ENCODE results near the gene LAMA4.

LAMA4 gene

DNA sequence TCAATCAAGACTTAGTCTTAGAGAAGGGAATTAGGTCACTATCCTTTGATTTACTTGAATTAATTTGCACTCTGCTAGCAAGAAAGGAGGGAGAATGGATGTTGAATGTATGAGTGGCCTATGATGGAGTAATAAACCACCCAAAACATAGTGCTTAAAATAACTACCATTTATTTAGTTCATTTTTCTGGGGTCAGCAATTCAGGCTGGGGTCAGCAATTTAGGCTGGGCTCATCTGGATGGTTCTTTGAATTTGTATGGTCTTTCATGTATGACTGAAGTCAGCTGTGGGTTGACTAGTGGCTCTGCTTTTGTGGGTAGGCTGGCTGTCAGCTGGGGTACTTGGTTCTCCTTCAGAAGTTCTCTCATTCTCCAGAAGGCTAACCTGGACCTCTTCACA is 21.0 kb upstream of the LAMA4 start:
- DNase-seq: no peak

- no peak for DNase-seq
Observed at GRCh38 chr6:112274774-112275173, 20.4 kb upstream of the LAMA4 start.

DNA sequence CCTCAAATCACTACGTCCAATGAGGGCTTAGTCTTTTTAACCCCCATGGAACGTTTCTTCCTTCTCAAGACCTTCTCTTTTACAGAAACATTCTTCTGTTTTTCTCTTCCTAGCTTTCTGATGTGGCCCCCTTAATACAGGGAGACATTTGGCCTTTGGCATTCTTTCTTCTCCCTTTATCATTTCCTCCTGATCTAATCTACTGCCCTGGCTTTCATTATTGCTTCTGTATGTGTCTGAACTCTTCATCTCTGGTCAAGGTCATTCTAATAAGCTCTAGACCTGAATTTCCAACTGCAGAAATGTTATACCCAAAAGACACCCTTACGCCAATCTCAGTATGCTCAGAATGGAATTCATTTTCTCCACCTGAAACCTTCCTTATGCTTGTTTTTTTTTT is 18.4 kb upstream of the LAMA4 start:
- no peak for DNase-seq

- no peak for DNase-seq
Observed at GRCh38 chr6:112270756-112271155, 16.4 kb upstream of the LAMA4 start.

DNA sequence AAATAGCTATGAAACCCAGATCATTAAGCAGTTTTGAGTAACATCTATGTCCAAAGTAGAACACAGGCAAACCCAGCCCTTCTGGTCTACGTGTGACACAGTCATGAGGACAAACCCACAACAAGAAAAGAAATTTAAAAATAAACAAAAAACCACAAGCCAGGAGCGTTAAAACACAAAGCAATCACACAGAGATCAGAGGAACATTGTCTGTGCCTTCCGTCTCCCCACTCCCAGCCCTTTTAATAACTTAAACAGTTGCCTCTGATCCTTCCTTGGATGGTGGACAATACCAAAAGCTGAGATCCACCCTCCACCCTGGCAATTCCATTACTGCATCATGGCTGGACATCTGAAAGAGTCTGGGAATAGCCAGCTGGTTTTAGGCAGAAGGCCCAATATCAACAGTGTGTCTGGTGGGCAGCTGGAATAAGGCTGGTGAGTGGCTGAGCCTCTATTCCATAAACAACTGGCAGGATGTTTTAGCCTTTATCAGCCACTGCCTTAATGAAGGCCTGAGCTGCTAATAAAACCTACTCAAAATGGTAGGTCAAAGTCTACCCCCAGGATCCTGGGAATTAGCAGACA is 15.7 kb upstream of the LAMA4 start:
- no peak for DNase-seq

GRCh38 chr6:112269114-112269513 is 14.7 kb upstream of the LAMA4 start:
- DNase-seq: no peak

- DNase-seq: no peak
Observed at GRCh38 chr6:112268654-112269053, 14.3 kb upstream of the LAMA4 start.

- DNase-seq: no peak
Observed at GRCh38 chr6:112268019-112268418, 13.7 kb upstream of the LAMA4 start.

DNA sequence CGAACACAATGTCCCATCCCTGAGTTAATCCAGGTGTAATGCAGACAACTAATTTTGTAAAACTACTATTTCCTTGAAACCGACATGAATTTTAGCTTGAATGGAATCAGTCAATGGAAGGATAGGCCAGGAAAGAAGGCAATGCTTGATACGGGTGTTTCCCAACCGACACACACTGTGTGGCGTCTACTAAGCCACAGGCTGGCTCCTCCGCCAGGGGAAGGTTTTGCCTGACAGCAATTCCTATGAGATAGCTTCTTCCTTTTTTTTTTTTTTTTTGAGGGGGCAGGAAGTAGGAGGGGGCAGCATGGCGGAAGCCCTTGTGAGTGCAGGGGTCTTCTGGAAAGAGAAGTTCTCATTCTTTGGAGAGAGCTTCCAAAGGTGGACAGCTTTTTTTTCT is 12.0 kb upstream of the LAMA4 start:
- DNase-seq: no peak

DNA sequence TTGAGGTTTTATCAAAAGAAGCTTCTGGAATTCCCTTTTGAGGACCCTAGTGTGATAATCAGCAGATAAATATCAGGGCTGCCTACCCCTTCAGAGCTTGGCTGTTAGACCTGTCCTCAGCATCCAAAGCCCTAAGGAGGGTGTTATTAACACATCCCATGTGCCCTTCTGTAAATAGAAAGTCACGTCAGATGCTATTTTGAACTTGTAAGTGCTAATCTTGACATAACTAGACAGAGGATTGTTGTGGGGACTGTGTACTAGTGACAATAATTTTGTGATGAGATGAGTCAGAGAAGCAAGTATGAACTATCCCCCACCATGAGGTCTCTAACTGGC is 4.9 kb upstream of the LAMA4 start:
- DNase-seq: no peak

DNA sequence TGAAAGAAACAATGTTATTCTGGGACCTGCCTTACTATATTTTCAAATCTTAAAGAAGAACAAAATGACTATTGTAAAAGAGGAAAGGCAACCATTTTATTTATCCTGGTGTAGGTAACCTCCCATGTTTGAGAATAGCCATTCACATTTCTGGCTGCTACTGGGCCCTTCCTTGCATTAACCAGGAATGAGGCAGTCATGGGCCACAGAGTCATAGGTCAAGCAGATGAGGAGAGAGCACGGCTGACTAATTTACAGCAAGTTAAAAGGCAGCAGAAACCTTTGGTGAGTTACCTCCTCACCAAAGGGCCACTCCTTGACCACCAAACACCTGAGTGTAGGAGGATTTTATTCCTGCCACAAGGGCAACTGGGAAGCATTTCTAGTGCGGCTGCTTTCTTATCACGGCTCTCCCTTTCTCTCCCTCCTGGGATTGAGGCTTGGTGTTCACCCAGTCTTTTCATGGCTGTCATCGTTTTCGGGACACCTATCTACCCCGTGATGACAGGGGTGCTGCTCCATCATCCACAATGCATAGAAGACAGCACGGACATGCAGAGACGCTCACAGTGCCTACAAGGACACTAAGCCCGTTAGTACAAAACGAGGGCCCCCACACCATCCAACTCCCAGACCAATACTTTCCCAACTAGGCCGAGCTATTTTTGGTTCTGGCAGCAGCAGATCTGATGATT is 4.4 kb upstream of the LAMA4 start:
- no peak for DNase-seq

GRCh38 chr6:112257178-112257855 is 3.0 kb upstream of the LAMA4 start:
- no peak for DNase-seq

GRCh38 chr6:112254921-112255320 is 554 bp upstream of the LAMA4 start:
- DNase-seq: no peak

- no peak for DNase-seq
Observed at GRCh38 chr6:112253498-112253840, 898 bp downstream of the LAMA4 start.

GRCh38 chr6:112252571-112253497 is 1.5 kb downstream of the LAMA4 start:
- no peak for DNase-seq

- no peak for DNase-seq
Observed at GRCh38 chr6:112251171-112251875, 3.0 kb downstream of the LAMA4 start.

DNA sequence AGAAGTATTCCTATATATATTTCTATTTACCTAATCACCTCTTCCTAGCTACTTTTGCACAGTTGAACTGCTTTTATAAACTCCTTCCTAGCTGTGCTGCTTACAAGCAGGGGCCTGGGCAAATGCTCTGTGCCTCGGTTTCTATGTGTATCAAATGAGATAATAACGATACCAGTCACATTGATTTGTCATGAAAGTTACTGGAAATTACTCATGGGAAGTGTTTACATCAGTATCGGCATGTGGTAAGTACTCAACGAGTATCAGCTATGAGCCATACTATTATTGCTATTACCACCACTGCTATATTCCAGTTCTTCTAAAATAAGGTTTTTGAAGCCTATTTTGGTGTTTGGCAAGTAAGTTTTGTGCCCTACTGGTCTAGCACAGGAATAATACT is 4.9 kb downstream of the LAMA4 start:
- DNase-seq: no peak

DNA sequence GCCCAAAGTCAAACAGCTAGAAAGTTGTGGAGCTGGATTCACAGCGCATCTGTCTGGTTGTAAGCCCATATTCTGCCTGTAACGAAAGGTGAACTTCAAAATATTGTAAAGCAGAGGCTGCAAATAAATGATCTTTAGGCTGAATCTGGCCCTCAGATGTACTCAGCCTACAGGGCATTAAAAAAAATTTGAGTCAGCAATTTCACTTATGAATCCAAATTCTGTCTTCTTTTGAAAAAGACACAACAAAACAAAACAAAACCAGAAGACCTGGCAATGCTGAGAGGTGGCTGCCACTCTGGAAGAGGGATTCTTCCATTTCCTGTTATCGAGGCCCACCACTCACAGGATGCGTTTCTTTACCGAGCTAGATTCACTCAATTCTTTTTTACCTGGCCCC is 7.1 kb downstream of the LAMA4 start:
- no peak for DNase-seq

DNA sequence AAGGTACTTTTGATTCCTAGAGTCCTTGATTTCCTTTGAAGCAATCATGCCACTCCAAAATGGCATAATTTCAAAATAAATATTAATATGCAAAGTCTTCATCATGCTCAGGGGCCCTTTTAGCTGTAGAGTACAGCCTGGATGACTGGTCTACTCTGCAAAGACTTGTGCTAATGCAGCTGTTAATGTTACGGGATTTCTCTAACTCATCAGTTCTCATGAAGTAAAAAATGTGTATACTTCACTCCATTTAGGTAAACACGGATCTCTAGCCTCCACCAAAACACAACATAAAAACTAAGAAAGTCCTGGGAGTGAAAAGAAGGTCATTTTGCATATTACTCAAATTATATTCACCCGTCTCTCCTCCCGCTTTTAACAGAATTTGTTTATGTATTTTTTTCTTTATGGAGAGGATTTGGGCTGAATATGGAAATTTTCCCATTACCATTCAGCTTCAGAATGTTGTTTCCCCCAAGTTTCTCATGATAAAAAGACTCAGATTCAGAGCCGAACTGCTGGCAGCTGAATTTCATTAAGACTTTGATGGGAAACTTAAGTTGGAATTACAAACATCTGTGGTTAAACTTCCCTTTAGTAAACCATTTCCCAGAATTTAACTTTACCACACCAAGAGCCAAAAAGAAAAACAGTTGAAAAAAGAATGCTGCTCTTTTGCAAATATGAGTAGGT is 8.7 kb downstream of the LAMA4 start:
- no peak for DNase-seq

- DNase-seq: no peak
Observed at GRCh38 chr6:112243861-112244827, 10.2 kb downstream of the LAMA4 start.

DNA sequence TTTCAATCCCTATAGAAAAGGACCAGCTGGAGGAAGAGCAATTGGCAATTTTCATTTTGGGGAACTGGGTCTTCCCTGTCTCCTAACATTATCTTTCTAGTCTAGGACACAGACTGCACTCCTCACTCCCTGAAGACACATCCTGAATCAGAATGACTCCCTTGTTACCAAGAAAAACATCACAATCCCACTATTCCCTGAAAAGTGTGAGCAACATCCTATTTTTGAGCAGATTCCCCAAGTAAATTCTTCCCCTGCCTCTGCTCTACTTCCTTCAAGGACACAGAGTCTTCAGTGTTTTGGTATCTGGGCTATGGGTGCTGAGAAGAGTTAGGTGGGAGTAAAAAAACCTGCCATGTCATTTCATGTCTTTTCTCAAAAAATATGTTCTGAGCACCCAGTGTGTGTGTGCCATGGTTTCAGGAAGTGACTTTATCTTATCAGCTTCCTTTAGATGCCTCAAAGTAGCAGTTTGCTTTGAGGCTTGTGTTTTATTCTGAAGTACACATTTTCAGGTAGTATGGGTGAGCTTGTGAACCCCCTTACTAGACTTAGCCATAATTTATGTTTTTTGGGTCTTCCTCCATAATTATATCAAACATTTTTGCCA is 12.4 kb downstream of the LAMA4 start:
- DNase-seq: no peak
